Inflammatory macrophage (primary cell): Measurements from ENCODE around the gene NEMP2.

ENCODE experiments used
- DNase-seq, 2 donors: peaks; one replicate each; pipeline ENCODE4 v3.0.0-alpha.2; 2020 to 2022

NEMP2 gene

GRCh38 chr2:190455358-190456095 is 79.0 kb downstream of the NEMP2 start:
- DNase-seq: no peak

GRCh38 chr2:190454795-190455194 is 79.7 kb downstream of the NEMP2 start:
- no peak for DNase-seq
